ENCODE results near the gene ARHGAP44. TPM values are rescaled to one million over a fixed set of nuclear protein-coding genes. Genes with fewer than 3 reads are reported as not detected.

The ARHGAP44 gene
- total and polyA plus RNA-seq, 4 donors: 12.1 to 37.5 (median 20.2) TPM

- ATAC-seq (ENCODE audit: insufficient read depth, low FRiP score) (no peak), DNase-seq (no peak)
- WGBS, 2 donors: 89 to 91% methylated on average over 9 of the region's 9 CpGs
Observed at GRCh38 chr17:12850996-12851395, 61.7 kb downstream of the ARHGAP44 start.

GRCh38 chr17:12851901-12852435 is 62.7 kb downstream of the ARHGAP44 start:
- no peak for ATAC-seq (ENCODE audit: insufficient read depth, low FRiP score)
- 75 to 78% methylated on average over 4 of the region's 4 CpGs for WGBS, 2 donors
- Histone ChIP-seq H3K9ac (ENCODE audit: insufficient read depth in 1 of 2, low read length in 2 of 2) (no peak overlapping the region), H3K27ac (ENCODE audit: low read depth in 1 of 2, low read length in 1 of 2) (no peak overlapping the region), H3K4me1 (ENCODE audit: control insufficient read depth in 5 of 5, insufficient read depth in 5 of 5, low read length in 5 of 5) (no peaks in the 10 kb centered on the region), H3K27me3 (ENCODE audit: control insufficient read depth in 3 of 3, insufficient read depth in 3 of 3, low read length in 2 of 3) (no peaks in the 10 kb centered on the region), H3K9me3 (ENCODE audit: control insufficient read depth in 4 of 4, insufficient read depth in 3 of 4, low read length in 3 of 4) (no peaks in the 10 kb centered on the region), H3K4me3 (no peak overlapping the region), H3K36me3 (ENCODE audit: control insufficient read depth in 4 of 4, insufficient read depth in 4 of 4, low read length in 4 of 4) (no peaks in the 10 kb centered on the region)
- no peak for TF ChIP-seq CTCF (IDR thresholded peaks at IDR 0.05; ENCODE audit: control extremely low read depth, extremely low read depth)
- DNase-seq: no peak

More at GRCh38 chr17:12850996-12851395, 61.7 kb downstream of the ARHGAP44 start:
- no peak overlapping the region for H3K9ac ChIP-seq (ENCODE audit: insufficient read depth in 1 of 2, low read length in 2 of 2)
- H3K36me3 ChIP-seq (ENCODE audit: control insufficient read depth in 4 of 4, insufficient read depth in 4 of 4, low read length in 4 of 4): no peaks in the 10 kb centered on the region
- H3K4me3 ChIP-seq: no peak overlapping the region
- H3K9me3 ChIP-seq (ENCODE audit: control insufficient read depth in 4 of 4, insufficient read depth in 3 of 4, low read length in 3 of 4): no peaks in the 10 kb centered on the region
- H3K27ac ChIP-seq (ENCODE audit: low read depth in 1 of 2, low read length in 1 of 2): no peak overlapping the region
- H3K27me3 ChIP-seq (ENCODE audit: control insufficient read depth in 3 of 3, insufficient read depth in 3 of 3, low read length in 2 of 3): no peaks in the 10 kb centered on the region
- no peaks in the 10 kb centered on the region for H3K4me1 ChIP-seq (ENCODE audit: control insufficient read depth in 5 of 5, insufficient read depth in 5 of 5, low read length in 5 of 5)
- TF ChIP-seq CTCF (IDR thresholded peaks at IDR 0.05; ENCODE audit: control extremely low read depth, extremely low read depth): no peak

GRCh38 chr17:12853921-12854320 is 64.6 kb downstream of the ARHGAP44 start:
- ATAC-seq (ENCODE audit: insufficient read depth, low FRiP score) (no peak), DNase-seq (no peak)
- no peaks in the 10 kb centered on the region for H3K36me3 ChIP-seq (ENCODE audit: control insufficient read depth in 4 of 4, insufficient read depth in 4 of 4, low read length in 4 of 4)
- no peaks in the 10 kb centered on the region for H3K9me3 ChIP-seq (ENCODE audit: control insufficient read depth in 4 of 4, insufficient read depth in 3 of 4, low read length in 3 of 4)
- no peaks in the 10 kb centered on the region for H3K27me3 ChIP-seq (ENCODE audit: control insufficient read depth in 3 of 3, insufficient read depth in 3 of 3, low read length in 2 of 3)
- H3K9ac ChIP-seq (ENCODE audit: insufficient read depth in 1 of 2, low read length in 2 of 2): no peak overlapping the region
- H3K4me3 ChIP-seq: no peak overlapping the region
- 81 to 83% methylated on average over 2 of the region's 2 CpGs for WGBS, 2 donors
- no peak overlapping the region for H3K27ac ChIP-seq (ENCODE audit: low read depth in 1 of 2, low read length in 1 of 2)
- TF ChIP-seq CTCF (IDR thresholded peaks at IDR 0.05; ENCODE audit: control extremely low read depth, extremely low read depth): no peak
- H3K4me1 ChIP-seq (ENCODE audit: control insufficient read depth in 5 of 5, insufficient read depth in 5 of 5, low read length in 5 of 5): no peaks in the 10 kb centered on the region

- DNase-seq: no peak
- Histone ChIP-seq H3K9me3 (ENCODE audit: control insufficient read depth in 4 of 4, insufficient read depth in 3 of 4, low read length in 3 of 4) (no peaks in the 10 kb centered on the region), H3K27me3 (ENCODE audit: control insufficient read depth in 3 of 3, insufficient read depth in 3 of 3, low read length in 2 of 3) (no peaks in the 10 kb centered on the region), H3K9ac (ENCODE audit: insufficient read depth in 1 of 2, low read length in 2 of 2) (no peak overlapping the region), H3K4me3 (no peak overlapping the region), H3K4me1 (ENCODE audit: control insufficient read depth in 5 of 5, insufficient read depth in 5 of 5, low read length in 5 of 5) (no peaks in the 10 kb centered on the region), H3K27ac (ENCODE audit: low read depth in 1 of 2, low read length in 1 of 2) (no peak overlapping the region), H3K36me3 (ENCODE audit: control insufficient read depth in 4 of 4, insufficient read depth in 4 of 4, low read length in 4 of 4) (no peaks in the 10 kb centered on the region)
- WGBS, 2 donors: 36 to 47% methylated on average over 3 of the region's 3 CpGs
- no peak for ATAC-seq (ENCODE audit: insufficient read depth, low FRiP score)
- no peak for TF ChIP-seq CTCF (IDR thresholded peaks at IDR 0.05; ENCODE audit: control extremely low read depth, extremely low read depth)
Observed at GRCh38 chr17:12856416-12856815, 67.1 kb downstream of the ARHGAP44 start.
